DMS114 treated with DMSO at 0.1 percent for 48 hours (cell line): ENCODE measurements around the gene LAPTM5.
"Not testable (repeated sequence)": the region's sequence is repeated elsewhere in the genome, so short reads cannot be mapped to it uniquely, and the experiment has no call there.

Experiments
- DNase-seq: peaks from one replicate; lab custom pipeline; 2025; ENCODE audit not compliant: unreplicated experiment; lab: John Stamatoyannopoulos, UW

LAPTM5 gene, protein sequence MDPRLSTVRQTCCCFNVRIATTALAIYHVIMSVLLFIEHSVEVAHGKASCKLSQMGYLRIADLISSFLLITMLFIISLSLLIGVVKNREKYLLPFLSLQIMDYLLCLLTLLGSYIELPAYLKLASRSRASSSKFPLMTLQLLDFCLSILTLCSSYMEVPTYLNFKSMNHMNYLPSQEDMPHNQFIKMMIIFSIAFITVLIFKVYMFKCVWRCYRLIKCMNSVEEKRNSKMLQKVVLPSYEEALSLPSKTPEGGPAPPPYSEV

GRCh38 chr1:30757352-30758120 lies at the start of gene LAPTM5:
Gene LAPTM5, minus strand, starts transcription at chr1:30757774. Its CDS starts 29 bp downstream, at chr1:30757745.
- DNase-seq, result no peak

- DNase-seq, result no peak
These were observed 49.1 kb upstream of the LAPTM5 start for GRCh38 chr1:30806381-30807317.

DNA sequence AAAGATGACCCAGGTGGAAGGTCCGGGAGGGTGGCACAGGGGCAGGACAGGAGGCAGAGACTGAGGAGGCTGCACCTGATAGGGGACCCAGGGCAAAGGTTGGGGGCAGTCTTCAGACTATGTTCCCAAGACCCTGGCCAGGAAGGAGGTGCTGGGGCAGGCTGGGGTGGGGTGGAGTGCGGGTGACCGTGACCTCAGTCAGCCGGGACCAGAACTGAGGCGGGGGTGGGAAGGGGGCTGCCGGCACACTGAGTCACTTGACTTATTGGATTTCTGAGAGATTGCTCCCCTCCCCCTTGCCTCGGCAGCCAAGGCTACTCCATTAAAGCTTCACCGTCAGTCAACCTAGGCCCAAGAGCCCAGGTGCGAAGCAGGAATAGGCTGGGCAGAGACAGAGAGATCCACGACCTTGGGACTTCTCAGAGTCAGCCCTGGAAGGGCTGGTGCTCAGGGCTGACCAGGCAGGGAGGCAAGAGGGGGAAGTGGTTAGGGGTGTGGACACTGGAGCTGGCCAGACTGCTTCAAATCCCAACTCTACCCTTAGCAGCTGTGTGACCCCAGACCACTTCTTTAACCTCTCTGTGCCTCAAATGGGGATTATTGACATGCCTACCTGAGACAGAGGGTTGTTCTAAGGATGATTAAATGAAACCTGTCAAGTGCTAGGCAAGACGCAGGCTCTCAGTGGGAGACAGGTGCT lies 47.9 kb upstream of the LAPTM5 start:
- DNase-seq, result no peak

DNA sequence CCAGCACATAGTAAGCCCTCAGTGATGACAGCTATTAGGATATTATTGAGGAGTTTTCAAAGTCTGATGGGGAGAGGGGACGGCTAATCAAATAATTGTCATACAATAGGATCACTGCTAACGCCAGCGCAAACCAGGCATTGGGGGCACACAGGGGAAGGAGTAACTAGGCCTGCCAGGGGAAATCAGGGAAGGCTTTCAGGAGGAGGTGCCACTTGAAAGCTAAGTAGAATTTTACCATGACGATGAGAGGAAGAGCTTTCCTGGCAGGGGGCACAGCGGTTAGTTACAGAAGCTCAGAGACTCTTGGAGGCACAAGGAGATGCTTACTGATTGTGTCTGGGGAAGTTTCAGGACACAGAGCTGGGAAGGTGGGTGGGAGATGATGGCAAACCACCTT lies 47.2 kb upstream of the LAPTM5 start:
- DNase-seq, result no peak

- DNase-seq, result no peak
These were observed 46.8 kb upstream of the LAPTM5 start for GRCh38 chr1:30804352-30804751.

DNA sequence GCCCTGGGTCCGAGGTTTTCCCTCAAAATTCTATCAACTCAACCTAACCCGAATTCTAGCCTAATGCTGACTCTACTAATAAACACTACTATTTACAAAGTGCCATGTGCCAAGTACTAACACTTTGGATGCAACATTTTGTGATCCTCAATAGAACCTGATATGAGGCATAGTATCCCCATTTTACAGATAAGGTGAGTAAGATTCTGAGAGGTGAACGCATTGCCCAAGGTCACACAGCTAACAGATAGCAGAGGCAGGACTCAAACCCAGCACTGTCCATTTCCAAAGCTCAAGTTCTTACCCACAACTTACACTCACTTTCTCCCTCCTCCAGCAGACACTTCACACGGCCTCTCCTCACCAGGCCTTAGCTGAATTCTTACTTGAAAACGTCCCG lies 46.0 kb upstream of the LAPTM5 start:
- DNase-seq, result no peak

- peak; percentile 59 for DNase-seq
These were observed 44.2 kb upstream of the LAPTM5 start for GRCh38 chr1:30801771-30802198.

- no peak for DNase-seq
These were observed 41.6 kb upstream of the LAPTM5 start for GRCh38 chr1:30799233-30799511.

DNA sequence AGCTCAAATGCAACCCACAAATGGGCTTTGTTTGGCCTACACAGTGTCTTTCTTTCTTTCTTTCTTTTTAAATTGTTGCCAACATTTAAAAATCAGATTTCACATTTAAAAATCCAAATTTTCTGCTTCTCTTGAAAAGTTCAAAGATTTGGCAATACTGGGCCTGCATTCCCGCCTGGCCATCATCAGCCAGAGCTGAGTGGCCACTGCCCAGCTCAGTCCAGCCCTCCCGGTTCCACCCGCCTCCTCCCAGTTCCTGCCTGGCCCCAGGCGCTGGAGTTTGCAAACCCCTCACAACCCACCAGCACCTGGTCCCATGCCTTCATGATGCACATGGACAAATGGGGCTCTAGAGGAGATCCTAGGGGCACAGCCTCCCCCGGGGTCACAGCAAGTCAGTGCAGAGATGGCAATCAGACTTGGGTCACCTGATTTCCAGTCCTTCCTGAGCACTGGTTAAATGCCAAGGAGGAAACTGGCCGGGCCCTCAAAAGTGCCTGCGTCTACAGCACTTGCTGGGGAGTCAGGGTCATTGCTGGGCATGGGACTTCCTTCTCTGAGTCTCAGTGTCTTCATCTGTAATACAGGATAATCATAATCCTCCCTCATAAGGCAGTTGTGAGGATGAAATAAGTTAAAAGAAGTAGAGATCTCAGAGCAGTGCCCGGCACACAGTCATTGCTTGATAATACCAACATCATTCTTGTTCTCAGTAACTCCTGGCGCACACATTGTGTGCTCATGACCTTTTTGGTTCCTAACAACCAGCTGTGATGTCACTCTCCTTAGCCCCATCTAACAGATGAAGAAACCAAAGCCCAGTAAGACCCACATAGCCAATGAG lies 41.0 kb upstream of the LAPTM5 start:
- DNase-seq, result no peak

DNA sequence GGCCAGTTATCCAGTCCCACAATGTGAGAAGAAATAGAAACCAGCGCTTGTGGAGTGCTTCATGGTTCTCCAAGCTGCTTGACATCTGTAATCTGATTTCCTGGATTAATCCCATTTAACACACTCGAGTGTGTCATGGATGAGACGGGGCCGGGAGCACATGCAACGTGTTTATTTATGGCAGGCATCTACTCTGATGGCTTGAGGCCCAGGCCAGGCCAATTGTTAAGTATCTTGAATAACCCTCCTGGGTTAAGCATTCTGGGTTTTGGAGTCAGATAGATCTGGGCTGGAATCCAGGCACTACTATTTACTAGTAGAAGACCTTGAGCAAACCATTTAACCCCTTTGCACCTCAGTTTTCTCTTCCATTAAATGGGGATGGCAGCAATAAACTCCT lies 37.5 kb upstream of the LAPTM5 start:
- DNase-seq, result no peak

DNA sequence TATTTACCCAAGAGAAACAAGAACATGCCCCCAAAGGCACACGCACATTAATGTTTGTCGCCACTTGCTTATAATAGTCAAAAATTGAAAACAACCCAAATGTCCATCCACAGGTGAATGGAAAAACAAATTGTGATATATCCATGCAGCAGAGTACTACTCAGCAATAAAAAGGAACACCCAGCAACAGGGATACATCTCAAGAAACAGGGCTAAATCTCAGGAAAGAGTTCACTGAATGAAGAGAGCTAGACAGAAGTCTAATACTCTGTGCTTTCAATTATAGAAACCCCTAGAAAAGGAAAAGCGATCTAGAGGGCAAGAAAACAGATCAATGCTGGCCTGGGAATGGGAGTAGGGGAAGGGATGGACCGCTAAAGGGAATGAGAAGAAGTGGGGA lies 36.7 kb upstream of the LAPTM5 start:
- no peak for DNase-seq

DNA sequence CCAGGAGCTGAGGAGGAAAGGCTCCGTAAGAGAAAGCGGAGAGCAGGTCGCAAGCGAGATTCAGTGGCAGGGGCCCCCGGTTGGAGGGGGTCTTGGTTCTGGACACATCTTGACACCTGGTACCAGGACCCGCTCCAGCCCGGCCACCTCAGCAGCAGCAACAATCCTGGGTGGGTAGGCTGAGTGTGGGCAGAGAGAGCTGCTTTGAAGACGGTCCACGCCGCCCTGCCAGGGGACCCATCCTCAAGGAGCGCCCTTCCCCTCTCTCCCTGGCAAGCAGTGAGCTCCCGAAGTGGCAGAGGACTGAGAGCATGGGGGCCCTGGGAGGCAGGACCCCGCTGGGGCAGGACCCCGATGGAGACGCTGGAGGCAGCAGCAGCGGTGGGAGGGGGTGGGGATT lies 35.6 kb upstream of the LAPTM5 start:
- DNase-seq, result no peak

GRCh38 chr1:30791868-30792267 lies 34.3 kb upstream of the LAPTM5 start:
- no peak for DNase-seq

DNA sequence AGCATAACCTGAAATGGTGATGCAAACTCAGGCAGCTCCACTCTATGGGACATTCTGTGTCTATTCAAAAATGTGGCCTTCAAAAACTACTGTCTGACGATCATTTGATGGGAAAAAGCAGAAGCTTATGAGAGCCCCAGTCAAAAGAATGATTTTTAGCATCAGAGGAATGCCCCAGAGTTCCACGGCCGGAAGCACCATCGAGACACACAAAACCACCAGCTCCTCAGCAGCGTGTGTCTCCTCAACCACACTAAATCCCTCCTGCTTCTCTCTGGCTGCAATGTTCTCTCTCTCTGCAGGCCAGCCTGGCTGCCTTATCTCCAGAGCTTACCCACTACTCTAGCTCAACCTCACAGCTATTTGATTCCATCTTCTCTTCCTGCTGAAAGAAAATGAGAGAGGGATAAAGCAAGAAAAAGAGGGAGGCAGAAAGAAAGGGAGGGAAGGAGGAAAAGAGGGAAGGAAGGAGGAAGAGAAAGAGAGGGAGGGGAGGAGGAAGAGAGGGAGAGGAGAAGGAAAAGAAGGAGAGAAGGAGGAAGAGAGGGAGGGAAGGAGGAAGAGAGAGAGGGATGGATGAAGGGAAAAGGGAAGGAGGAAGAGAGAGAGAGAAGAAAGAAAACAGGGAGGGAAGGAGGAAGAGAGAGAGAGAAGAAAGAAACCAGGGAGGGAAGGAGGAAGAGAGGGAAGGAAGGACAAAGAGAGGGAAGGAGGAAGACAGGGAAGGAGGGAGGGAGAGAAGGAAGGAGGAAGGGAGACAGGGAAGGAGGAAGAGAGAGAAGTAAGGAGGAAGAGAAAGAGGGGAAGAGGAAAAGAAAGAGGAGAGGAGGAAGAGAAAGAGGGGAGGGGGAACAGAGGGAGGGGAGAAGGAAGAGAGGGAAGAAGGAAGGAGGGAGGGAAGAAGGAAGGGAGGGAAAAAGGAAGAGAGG lies 33.5 kb upstream of the LAPTM5 start:
- no peak for DNase-seq

DNA sequence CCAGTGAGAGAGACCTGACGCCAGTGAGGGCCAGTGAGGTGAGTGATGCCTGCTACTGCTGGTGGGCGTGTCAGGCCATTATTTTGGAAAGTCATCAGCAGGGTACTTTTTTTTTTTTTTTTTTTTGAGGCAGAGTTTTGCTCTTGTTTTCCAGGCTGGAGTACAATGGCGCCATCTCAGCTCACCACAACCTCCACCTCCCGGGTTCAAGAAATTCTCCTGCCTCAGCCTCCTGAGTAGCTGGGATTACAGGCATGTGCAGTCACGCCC lies 32.6 kb upstream of the LAPTM5 start:
- not testable (repeated sequence) for DNase-seq

DNA sequence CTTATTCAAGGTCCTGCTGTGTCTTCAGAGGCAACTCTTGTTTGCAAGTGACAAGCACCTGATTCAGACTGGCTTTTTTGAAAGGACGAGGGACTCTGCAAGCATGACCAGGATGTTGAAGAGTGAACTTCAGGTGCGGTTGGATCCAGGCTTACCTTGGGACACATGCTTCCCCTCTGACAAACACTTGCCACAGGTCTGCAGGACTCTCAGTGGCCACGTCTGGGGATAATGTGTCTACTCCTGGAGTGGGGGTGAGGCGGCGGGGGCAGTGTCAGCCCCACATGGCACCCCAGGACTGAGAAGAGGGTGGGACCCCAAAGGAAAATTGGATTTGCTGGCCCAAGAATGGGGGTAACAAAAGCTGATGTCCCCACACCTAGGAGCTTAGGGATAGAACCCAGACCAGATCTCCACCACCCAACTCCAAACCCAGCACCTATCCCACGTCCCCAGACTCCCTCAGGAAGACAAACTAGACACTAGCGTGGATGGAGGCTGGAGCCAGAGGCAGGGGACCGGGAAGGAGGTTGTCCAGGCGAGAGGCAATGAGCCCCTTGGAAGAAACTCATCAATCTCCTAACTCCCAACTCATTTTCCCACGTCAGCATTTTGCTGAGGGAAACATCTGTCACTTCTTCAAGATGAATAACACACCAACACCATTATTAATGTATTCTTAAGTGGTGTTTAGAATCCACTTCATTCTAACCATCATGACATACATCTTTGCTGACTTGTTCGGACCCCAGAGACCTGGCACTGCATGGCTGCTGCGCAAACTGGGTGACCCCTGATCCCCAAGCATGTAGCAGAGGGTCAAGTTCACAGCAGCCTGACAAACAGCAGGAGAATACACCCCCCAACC lies 32.0 kb upstream of the LAPTM5 start:
- DNase-seq, result no peak

DNA sequence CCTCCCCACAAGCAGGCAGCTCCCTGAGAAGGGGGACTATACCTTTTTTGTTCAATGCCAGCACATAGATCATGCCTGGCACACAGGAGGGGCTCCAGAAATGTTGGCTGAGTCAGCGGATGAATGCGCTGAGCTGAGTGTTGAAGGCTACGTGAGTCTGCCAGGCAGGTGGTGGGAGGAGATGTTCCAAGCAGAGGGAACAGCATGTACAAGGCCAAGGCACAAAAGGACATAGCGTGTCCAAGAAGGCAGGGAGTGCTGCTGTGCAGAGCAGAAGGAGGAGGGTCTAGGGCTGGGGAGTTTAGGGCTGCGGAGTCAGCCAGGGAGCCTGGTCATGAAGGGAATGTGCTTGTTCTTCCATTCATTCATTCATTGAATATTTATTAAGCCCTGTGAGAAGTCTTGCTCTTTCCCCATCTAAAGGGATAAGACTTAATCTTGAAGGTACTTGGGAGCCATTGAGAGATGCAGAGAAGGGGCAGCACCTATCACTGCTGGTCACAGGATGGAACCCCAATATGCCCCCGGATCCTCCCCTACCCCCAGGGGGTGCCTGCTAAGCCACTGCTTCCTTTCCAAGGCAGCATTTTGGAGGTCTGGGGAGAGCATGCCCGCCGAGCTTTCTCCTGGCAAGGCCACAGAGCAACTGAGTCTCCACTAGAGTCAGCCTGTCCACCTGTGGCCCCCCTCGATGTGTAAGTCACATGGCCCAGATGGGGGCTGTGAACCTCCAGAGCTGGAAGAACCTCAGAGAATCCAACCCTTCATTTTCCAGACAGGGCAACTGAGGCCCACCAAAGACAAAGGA lies 31.2 kb upstream of the LAPTM5 start:
- no peak for DNase-seq
